ENCODE data around the gene PPM1J.
A peak's percentile ranks its signal among the peaks of the same experiment; 100 is the strongest.

PPM1J gene

GRCh38 chr1:112720800-112721199, 5.7 kb upstream of the PPM1J start:
- no peak for FAIRE-seq

GRCh38 chr1:112719706-112720105, 4.6 kb upstream of the PPM1J start:
- no peak for FAIRE-seq

GRCh38 chr1:112718691-112719418, 3.7 kb upstream of the PPM1J start:
- no peak for FAIRE-seq

GRCh38 chr1:112717263-112717873, 2.2 kb upstream of the PPM1J start:
- no peak for FAIRE-seq

- FAIRE-seq: no peak
Observed at GRCh38 chr1:112716133-112716720, 1.1 kb upstream of the PPM1J start.

GRCh38 chr1:112714313-112715263, 544 bp downstream of the PPM1J start:
- no peak for FAIRE-seq

- no peak for FAIRE-seq
Observed at GRCh38 chr1:112713466-112714312, 1.4 kb downstream of the PPM1J start.

- FAIRE-seq: no peak
Observed at GRCh38 chr1:112712701-112713128, 2.4 kb downstream of the PPM1J start.

- FAIRE-seq: no peak
Observed at GRCh38 chr1:112712191-112712590, 2.9 kb downstream of the PPM1J start.

GRCh38 chr1:112711670-112712069, 3.5 kb downstream of the PPM1J start:
- FAIRE-seq: no peak

- FAIRE-seq: no peak
Observed at GRCh38 chr1:112711041-112711440, 4.1 kb downstream of the PPM1J start.

GRCh38 chr1:112710586-112710985, 4.5 kb downstream of the PPM1J start:
- FAIRE-seq: no peak

GRCh38 chr1:112710159-112710558, 5.0 kb downstream of the PPM1J start:
- FAIRE-seq: no peak

- no peak for FAIRE-seq
Observed at GRCh38 chr1:112708489-112708888, 6.6 kb downstream of the PPM1J start.

- FAIRE-seq: no peak
Observed at GRCh38 chr1:112708002-112708448, 7.1 kb downstream of the PPM1J start.

- FAIRE-seq: no peak
Observed at GRCh38 chr1:112707221-112708001, 7.7 kb downstream of the PPM1J start.

- FAIRE-seq: no peak
Observed at GRCh38 chr1:112706505-112707220, 8.5 kb downstream of the PPM1J start, which contains the start of gene RHOC. Gene RHOC (minus strand): TSS chr1:112707127. CDS start chr1:112703799, 3,328 bp downstream.

GRCh38 chr1:112704934-112705627, 10.1 kb downstream of the PPM1J start:
- FAIRE-seq: peak; percentile 91

GRCh38 chr1:112704391-112704933, 10.7 kb downstream of the PPM1J start:
- FAIRE-seq: no peak
